HEK293 (cell line): ENCODE data around the gene GSN.

Experiments
- CTCF ChIA-PET: fragments of 350-600 bp; formaldehyde crosslinking; extraction: SDS; loops from one replicate; lab custom pipeline; 2021; ENCODE audit warnings: antibody characterized with exemption; lab: Yijun Ruan, JAX
- POLR2A ChIA-PET: fragments of 300-600 bp; formaldehyde crosslinking; extraction: SDS; loops from one replicate; lab custom pipeline; 2020; ENCODE audit warnings: antibody characterized with exemption, inconsistent platforms; lab: Yijun Ruan, JAX
- H3K27ac ChIP-seq: fragments of 200-500 bp; sonication (Bioruptor generic); 2 replicates; pipeline ENCODE4 v1.5.1; 2014; ENCODE audit warnings: low read depth, low read length, control low read depth, inconsistent platforms; ENCODE audit errors: extremely low read depth
- H3K36me3 ChIP-seq, 2 experiments: fragments of 200-500 bp in 1 of 2; sonication (Bioruptor generic) in 1 of 2; 1 replicate in 1 of 2; 2 replicates in 1 of 2; pipeline ENCODE4 v1.5.1; 2014 to 2017; ENCODE audit warnings: inconsistent platforms in 2 of 2, low read length in 2 of 2; ENCODE audit not compliant: control insufficient read depth in 2 of 2, insufficient read depth in 1 of 2
- H3K4me1 ChIP-seq: fragments of 200-500 bp; sonication (Bioruptor generic); 2 replicates; pipeline ENCODE4 v1.5.1; 2014; ENCODE audit warnings: mild to moderate bottlenecking, low read length, inconsistent platforms; ENCODE audit not compliant: control insufficient read depth, insufficient read depth
- H3K4me3 ChIP-seq: 2 replicates; pipeline ENCODE4 v1.5.1; 2011; ENCODE audit warnings: low read depth, mild to moderate bottlenecking, control low read depth, low read length, moderate library complexity
- H3K9me3 ChIP-seq: fragments of 200-500 bp; sonication (Bioruptor generic); 2 replicates; pipeline ENCODE4 v1.5.1; 2014; ENCODE audit warnings: low read depth, low read length, inconsistent platforms; ENCODE audit not compliant: control insufficient read depth, insufficient read depth
- BCL11A ChIP-seq: fragments of 450-650 bp; formaldehyde crosslinking; IDR thresholded peaks from 2 replicates; pipeline ENCODE4 v1.5.1; 2016; ENCODE audit warnings: low read depth, missing biosample characterization, missing genetic modification characterization
- GLI4 ChIP-seq: fragments of 450-650 bp; formaldehyde crosslinking; IDR thresholded peaks from 2 replicates; pipeline ENCODE4 v1.5.1; 2016; ENCODE audit warnings: missing biosample characterization, missing genetic modification characterization
- KLF7 ChIP-seq: fragments of 450-650 bp; formaldehyde crosslinking; IDR thresholded peaks from 2 replicates; pipeline ENCODE4 v1.5.1; 2016; ENCODE audit warnings: missing biosample characterization, missing genetic modification characterization, borderline replicate concordance
- KLF9 ChIP-seq: fragments of 450-650 bp; formaldehyde crosslinking; IDR thresholded peaks from 2 replicates; pipeline ENCODE4 v1.5.1; 2016; ENCODE audit warnings: missing biosample characterization, missing genetic modification characterization, low read depth
- OSR2 ChIP-seq: fragments of 450-650 bp; formaldehyde crosslinking; IDR thresholded peaks from 2 replicates; pipeline ENCODE4 v1.5.1; 2016; ENCODE audit warnings: missing biosample characterization, missing genetic modification characterization
- OVOL3 ChIP-seq: fragments of 450-650 bp; formaldehyde crosslinking; IDR thresholded peaks from 2 replicates; pipeline ENCODE4 v1.5.1; 2016; ENCODE audit warnings: missing biosample characterization, missing genetic modification characterization
- SCRT2 ChIP-seq: fragments of 450-650 bp; formaldehyde crosslinking; IDR thresholded peaks from 2 replicates; pipeline ENCODE4 v1.5.1; 2016; ENCODE audit warnings: missing biosample characterization, missing genetic modification characterization
- ZFP41 ChIP-seq: fragments of 450-650 bp; formaldehyde crosslinking; IDR thresholded peaks from 2 replicates; pipeline ENCODE4 v1.5.1; 2016; ENCODE audit warnings: missing biosample characterization, missing genetic modification characterization, borderline replicate concordance
- ZIC2 ChIP-seq: fragments of 450-650 bp; formaldehyde crosslinking; IDR thresholded peaks from 2 replicates; pipeline ENCODE4 v1.5.1; 2016; ENCODE audit warnings: missing biosample characterization, missing genetic modification characterization
- ZNF132 ChIP-seq: fragments of 450-650 bp; formaldehyde crosslinking; IDR thresholded peaks from 2 replicates; pipeline ENCODE4 v1.5.1; 2017; ENCODE audit warnings: missing biosample characterization, missing genetic modification characterization, borderline replicate concordance
- ZNF24 ChIP-seq: fragments of 450-650 bp; formaldehyde crosslinking; IDR thresholded peaks from 2 replicates; pipeline ENCODE4 v1.5.1; 2016; ENCODE audit warnings: missing biosample characterization, missing genetic modification characterization
- ZNF311 ChIP-seq: fragments of 450-650 bp; formaldehyde crosslinking; IDR thresholded peaks from 2 replicates; pipeline ENCODE4 v1.5.1; 2017; ENCODE audit warnings: missing biosample characterization, missing genetic modification characterization, borderline replicate concordance
- ZNF335 ChIP-seq: fragments of 450-650 bp; formaldehyde crosslinking; conservative IDR thresholded peaks from 2 replicates; pipeline ENCODE4 v1.5.1; 2016; ENCODE audit warnings: missing biosample characterization, missing genetic modification characterization
- ZNF350 ChIP-seq: fragments of 450-650 bp; formaldehyde crosslinking; IDR thresholded peaks from 2 replicates; pipeline ENCODE4 v1.5.0; 2017; ENCODE audit warnings: missing biosample characterization, mild to moderate bottlenecking, missing genetic modification characterization
- ZNF416 ChIP-seq: fragments of 450-650 bp; formaldehyde crosslinking; IDR thresholded peaks from 2 replicates; pipeline ENCODE4 v1.5.1; 2016; ENCODE audit warnings: missing biosample characterization, missing genetic modification characterization
- ZNF596 ChIP-seq: fragments of 450-650 bp; IDR thresholded peaks from 2 replicates; pipeline ENCODE4 v1.5.0; 2018; ENCODE audit warnings: missing biosample characterization, mild to moderate bottlenecking, missing genetic modification characterization, moderate library complexity
- ZNF621 ChIP-seq: fragments of 450-650 bp; formaldehyde crosslinking; IDR thresholded peaks from 2 replicates; pipeline ENCODE4 v1.5.1; 2017; ENCODE audit warnings: missing biosample characterization, missing genetic modification characterization
- ZNF623 ChIP-seq: fragments of 450-650 bp; formaldehyde crosslinking; IDR thresholded peaks from 2 replicates; pipeline ENCODE4 v1.5.1; 2016; ENCODE audit warnings: missing biosample characterization, missing genetic modification characterization
- ZNF664 ChIP-seq: fragments of 450-650 bp; formaldehyde crosslinking; IDR thresholded peaks from 2 replicates; pipeline ENCODE4 v1.5.1; 2016; ENCODE audit warnings: missing biosample characterization, missing genetic modification characterization
- ZNF776 ChIP-seq: fragments of 450-650 bp; formaldehyde crosslinking; IDR thresholded peaks from 2 replicates; pipeline ENCODE4 v1.5.0; 2017; ENCODE audit warnings: missing biosample characterization, missing genetic modification characterization, borderline replicate concordance
- ZNF830 ChIP-seq: fragments of 450-650 bp; IDR thresholded peaks from 2 replicates; pipeline ENCODE4 v1.5.0; 2018; ENCODE audit warnings: missing biosample characterization, missing genetic modification characterization, low read depth, mild to moderate bottlenecking, moderate library complexity
- TF ChIP-seq, protein P1 (sequence below): fragments of 450-650 bp; formaldehyde crosslinking; IDR thresholded peaks from 2 replicates; pipeline ENCODE4 v1.5.1; 2017; ENCODE audit warnings: missing biosample characterization, missing genetic modification characterization
- TF ChIP-seq, protein P2 (sequence below): fragments of 450-650 bp; formaldehyde crosslinking; optimal IDR thresholded peaks from 2 replicates; pipeline ENCODE3; 2016; ENCODE audit warnings: missing biosample characterization, mild to moderate bottlenecking, missing genetic modification characterization
- TF ChIP-seq, protein P3 (sequence below): fragments of 450-650 bp; formaldehyde crosslinking; IDR thresholded peaks from 2 replicates; pipeline ENCODE4 v1.5.1; 2016; ENCODE audit warnings: missing biosample characterization, missing genetic modification characterization
- TF ChIP-seq, protein P4 (sequence below): fragments of 450-650 bp; formaldehyde crosslinking; IDR thresholded peaks from 2 replicates; pipeline ENCODE4 v1.5.1; 2016; ENCODE audit warnings: missing biosample characterization, missing genetic modification characterization

Gene GSN

DNA sequence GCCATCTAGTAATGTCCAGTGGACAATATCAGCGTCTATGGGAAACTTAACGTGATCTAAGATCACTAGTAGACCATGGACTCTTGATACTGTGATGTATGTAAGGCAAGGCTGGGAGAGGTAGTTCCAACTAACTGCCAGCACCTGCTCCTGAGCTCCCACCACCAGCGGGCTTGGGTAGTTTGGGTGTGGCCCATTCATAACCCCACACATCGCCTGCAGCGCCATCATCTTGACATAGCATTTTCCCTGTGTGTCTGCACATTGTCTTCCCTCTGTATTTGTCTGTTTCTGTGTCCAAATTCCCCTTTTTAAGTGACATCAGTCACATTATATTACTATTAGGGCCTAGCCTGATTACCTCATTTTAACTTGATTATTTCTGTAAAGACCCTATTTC, 28.1 kb upstream of the GSN start (continued):
- TF ChIP-seq GLI4 (tag by site-specific recombination) (no peak), KLF7 (tag by site-specific recombination) (no peak)
- TF ChIP-seq, protein P1, sequence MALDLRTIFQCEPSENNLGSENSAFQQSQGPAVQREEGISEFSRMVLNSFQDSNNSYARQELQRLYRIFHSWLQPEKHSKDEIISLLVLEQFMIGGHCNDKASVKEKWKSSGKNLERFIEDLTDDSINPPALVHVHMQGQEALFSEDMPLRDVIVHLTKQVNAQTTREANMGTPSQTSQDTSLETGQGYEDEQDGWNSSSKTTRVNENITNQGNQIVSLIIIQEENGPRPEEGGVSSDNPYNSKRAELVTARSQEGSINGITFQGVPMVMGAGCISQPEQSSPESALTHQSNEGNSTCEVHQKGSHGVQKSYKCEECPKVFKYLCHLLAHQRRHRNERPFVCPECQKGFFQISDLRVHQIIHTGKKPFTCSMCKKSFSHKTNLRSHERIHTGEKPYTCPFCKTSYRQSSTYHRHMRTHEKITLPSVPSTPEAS (tag by site-specific recombination) = no peak
- TF ChIP-seq, all 188 proteins: peak for 0

DNA sequence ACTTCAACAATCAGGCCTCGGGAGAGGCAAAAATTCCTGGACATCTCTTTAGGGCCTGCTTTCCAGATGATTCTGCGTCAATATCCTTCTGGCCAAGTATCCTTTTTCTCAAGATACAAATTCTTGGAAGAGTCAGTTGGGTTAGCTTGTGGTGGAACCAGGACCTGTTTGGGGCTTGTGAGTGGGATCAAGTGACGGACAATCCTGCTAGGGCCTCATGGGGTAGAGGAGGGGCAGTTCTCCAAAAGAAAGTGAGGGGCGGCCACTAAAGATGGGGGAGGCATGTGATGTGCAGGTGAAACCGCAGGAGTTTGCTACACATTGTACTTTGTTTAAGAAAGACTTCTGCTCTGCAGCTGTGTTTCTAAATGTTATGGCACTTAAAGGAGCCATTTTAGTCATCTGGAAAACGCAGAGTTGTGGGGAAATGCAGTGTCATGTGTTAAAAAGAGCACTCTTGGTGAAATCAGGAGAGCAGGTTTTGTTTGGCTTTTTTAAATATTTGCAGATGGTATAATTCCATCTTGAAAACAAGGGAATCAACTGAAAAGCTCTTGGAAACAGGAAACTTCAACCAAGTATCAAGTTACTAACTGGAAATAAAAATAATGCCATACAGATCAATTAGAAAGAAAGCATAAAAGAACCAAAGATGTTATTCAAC, 27.4 kb upstream of the GSN start:
- CTCF ChIA-PET = interaction anchor here (0.8 to 2.2 kb wide), 5 partner anchors 18 to 79 kb away, joined by 3 to 12 read pairs (median 7); no protein-coding TSS in a partner anchor
- POLR2A ChIA-PET = no interaction called here
- Histone ChIP-seq H3K9me3 (no peaks in the 10 kb centered on the region), H3K27ac (no peak overlapping the region), H3K4me3 (no peak overlapping the region), H3K4me1 (no peaks in the 10 kb centered on the region), H3K36me3 (no peaks in the 10 kb centered on the region)
- TF ChIP-seq, protein P2, sequence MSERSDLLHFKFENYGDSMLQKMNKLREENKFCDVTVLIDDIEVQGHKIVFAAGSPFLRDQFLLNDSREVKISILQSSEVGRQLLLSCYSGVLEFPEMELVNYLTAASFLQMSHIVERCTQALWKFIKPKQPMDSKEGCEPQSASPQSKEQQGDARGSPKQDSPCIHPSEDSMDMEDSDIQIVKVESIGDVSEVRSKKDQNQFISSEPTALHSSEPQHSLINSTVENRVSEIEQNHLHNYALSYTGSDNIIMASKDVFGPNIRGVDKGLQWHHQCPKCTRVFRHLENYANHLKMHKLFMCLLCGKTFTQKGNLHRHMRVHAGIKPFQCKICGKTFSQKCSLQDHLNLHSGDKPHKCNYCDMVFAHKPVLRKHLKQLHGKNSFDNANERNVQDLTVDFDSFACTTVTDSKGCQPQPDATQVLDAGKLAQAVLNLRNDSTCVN (tag by site-specific recombination) = no peak
- TF ChIP-seq ZNF830 (no peak), ZIC2 (tag by site-specific recombination) (no peak), OSR2 (tag by site-specific recombination) (no peak), ZNF621 (no peak), SCRT2 (no peak)
- TF ChIP-seq, protein P3, sequence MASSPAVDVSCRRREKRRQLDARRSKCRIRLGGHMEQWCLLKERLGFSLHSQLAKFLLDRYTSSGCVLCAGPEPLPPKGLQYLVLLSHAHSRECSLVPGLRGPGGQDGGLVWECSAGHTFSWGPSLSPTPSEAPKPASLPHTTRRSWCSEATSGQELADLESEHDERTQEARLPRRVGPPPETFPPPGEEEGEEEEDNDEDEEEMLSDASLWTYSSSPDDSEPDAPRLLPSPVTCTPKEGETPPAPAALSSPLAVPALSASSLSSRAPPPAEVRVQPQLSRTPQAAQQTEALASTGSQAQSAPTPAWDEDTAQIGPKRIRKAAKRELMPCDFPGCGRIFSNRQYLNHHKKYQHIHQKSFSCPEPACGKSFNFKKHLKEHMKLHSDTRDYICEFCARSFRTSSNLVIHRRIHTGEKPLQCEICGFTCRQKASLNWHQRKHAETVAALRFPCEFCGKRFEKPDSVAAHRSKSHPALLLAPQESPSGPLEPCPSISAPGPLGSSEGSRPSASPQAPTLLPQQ (tag by site-specific recombination) = no peak
- TF ChIP-seq, protein P4, sequence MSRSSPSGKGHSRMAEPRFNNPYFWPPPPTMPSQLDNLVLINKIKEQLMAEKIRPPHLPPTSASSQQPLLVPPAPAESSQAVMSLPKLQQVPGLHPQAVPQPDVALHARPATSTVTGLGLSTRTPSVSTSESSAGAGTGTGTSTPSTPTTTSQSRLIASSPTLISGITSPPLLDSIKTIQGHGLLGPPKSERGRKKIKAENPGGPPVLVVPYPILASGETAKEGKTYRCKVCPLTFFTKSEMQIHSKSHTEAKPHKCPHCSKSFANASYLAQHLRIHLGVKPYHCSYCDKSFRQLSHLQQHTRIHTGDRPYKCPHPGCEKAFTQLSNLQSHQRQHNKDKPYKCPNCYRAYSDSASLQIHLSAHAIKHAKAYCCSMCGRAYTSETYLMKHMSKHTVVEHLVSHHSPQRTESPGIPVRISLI (tag by site-specific recombination) = no peak

DNA sequence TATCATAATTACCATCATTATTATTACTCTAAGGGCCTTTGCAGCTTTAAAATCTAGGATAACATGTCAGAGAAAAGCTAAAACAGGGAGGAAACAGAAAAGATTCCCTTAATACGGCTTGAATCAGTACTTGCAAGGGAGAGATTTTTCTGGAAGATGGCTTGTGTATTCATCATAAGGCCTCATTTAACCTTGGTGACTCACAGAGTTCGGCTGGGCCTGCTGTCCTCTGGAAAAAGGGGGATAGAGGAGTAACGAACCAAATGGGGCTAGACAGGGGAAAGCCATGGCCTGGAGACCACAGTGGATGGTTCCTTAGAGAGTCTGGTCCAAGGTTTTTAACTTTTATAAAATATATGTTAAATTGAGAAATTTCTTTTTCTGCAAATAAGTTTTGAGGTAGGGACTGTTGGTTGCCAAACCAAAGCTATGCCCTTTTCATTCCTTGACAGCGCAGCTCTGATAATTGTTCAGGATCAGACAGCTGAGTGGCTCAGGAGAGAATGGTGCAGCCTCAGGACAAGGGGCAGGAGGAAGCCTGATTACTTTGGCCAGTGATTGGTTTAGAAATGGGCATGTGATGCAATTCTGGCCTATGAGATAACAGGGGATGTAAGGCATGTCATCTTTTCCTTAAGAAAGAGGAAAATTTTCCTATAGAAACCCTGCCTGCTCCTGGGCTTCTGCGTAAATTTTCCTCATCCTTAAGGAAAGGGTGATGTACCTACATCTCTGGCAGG, 25.6 kb upstream of the GSN start:
- CTCF ChIA-PET = interaction anchor here (0.7 to 2.2 kb wide), 4 partner anchors 9 to 78 kb away, joined by 4 to 12 read pairs (median 8); no protein-coding TSS in a partner anchor
- Histone ChIP-seq H3K4me3 (no peak overlapping the region), H3K36me3 (no peaks in the 10 kb centered on the region), H3K9me3 (no peaks in the 10 kb centered on the region), H3K4me1 (no peaks in the 10 kb centered on the region), H3K27ac (no peak overlapping the region)
- POLR2A ChIA-PET = no interaction called here
- TF ChIP-seq ZNF335 (tag by site-specific recombination) = no peak
- no peak for TF ChIP-seq OVOL3 (tag by site-specific recombination)
- TF ChIP-seq ZNF776 (tag by site-specific recombination) = no peak
- TF ChIP-seq ZFP41 (tag by site-specific recombination) = no peak
- TF ChIP-seq ZNF623 = no peak
- TF ChIP-seq, protein P4 (tag by site-specific recombination) = no peak
- TF ChIP-seq ZNF664 (tag by site-specific recombination) = no peak
- TF ChIP-seq ZNF24 (tag by site-specific recombination) = no peak
- no peak for TF ChIP-seq ZNF311 (tag by site-specific recombination)
- TF ChIP-seq ZNF350 (tag by site-specific recombination) = no peak
- TF ChIP-seq ZNF596 (tag by site-specific recombination) = no peak
- TF ChIP-seq KLF9 (tag by site-specific recombination) = no peak
- TF ChIP-seq ZNF416 (tag by site-specific recombination) = no peak
- TF ChIP-seq BCL11A (tag by site-specific recombination) = no peak
- TF ChIP-seq, protein P1 (tag by site-specific recombination) = no peak
- no peak for TF ChIP-seq ZNF132 (tag by site-specific recombination)
